Measurements from ENCODE around the gene NFATC1. TPM values are rescaled to one million over a fixed set of nuclear protein-coding genes. Genes with fewer than 3 reads are reported as not detected.

The NFATC1 gene
- total RNA-seq, 2 donors from 2014 or later: 27.6 to 40.8 TPM

- DNase-seq (ENCODE audit: low spot score) (no peak), ATAC-seq (ENCODE audit: insufficient number of reproducible peaks, low FRiP score, low read depth) (no peak)
- TF ChIP-seq CTCF (IDR thresholded peaks at IDR 0.05): no peak
- Histone ChIP-seq H3K27ac (no peak overlapping the region), H3K9me3 (no peaks in the 10 kb centered on the region), H3K36me3 (peaks cover 21% of the 10 kb centered on the region), H3K27me3 (replicated peaks; ENCODE audit: insufficient read depth) (no peaks in the 10 kb centered on the region), H3K4me3 (no peak overlapping the region), H3K4me1 (ENCODE audit: control insufficient read depth in 1 of 2, low read depth in 2 of 2) (peaks cover 7 to 18% of the 10 kb centered on the region in 2 donors)
These were observed 61.5 kb downstream of the NFATC1 start for GRCh38 chr18:79457239-79457638.

GRCh38 chr18:79457652-79458051 lies 61.9 kb downstream of the NFATC1 start:
- no peaks in the 10 kb centered on the region for H3K9me3 ChIP-seq
- H3K36me3 ChIP-seq: peaks cover 17% of the 10 kb centered on the region
- ATAC-seq (ENCODE audit: insufficient number of reproducible peaks, low FRiP score, low read depth) (no peak), DNase-seq (ENCODE audit: low spot score) (no peak)
- TF ChIP-seq CTCF (IDR thresholded peaks at IDR 0.05): no peak
- H3K27me3 ChIP-seq (replicated peaks; ENCODE audit: insufficient read depth): no peaks in the 10 kb centered on the region
- H3K4me1 ChIP-seq (ENCODE audit: control insufficient read depth in 1 of 2, low read depth in 2 of 2): peaks cover 7 to 18% of the 10 kb centered on the region in 2 donors
- H3K27ac ChIP-seq: no peak overlapping the region
- no peak overlapping the region for H3K4me3 ChIP-seq

- H3K27ac ChIP-seq: peak overlapping the region; percentile 10 to 68
- ATAC-seq (ENCODE audit: insufficient number of reproducible peaks, low FRiP score, low read depth): peak; percentile 75
- peak; percentile 26 for DNase-seq (ENCODE audit: low spot score)
- H3K4me1 ChIP-seq (ENCODE audit: control insufficient read depth in 1 of 2, low read depth in 2 of 2): peaks cover 7 to 18% of the 10 kb centered on the region in 2 donors
- peak overlapping the region; percentile 65 for H3K4me3 ChIP-seq
- no peaks in the 10 kb centered on the region for H3K9me3 ChIP-seq
- no peak for TF ChIP-seq CTCF (IDR thresholded peaks at IDR 0.05)
- H3K36me3 ChIP-seq: peaks cover 13% of the 10 kb centered on the region
- no peaks in the 10 kb centered on the region for H3K27me3 ChIP-seq (replicated peaks; ENCODE audit: insufficient read depth)
These were observed 62.6 kb downstream of the NFATC1 start for GRCh38 chr18:79458131-79458838.

- H3K4me3 ChIP-seq: peak overlapping the region; percentile 65
- DNase-seq (ENCODE audit: low spot score): no peak
- peaks cover 10% of the 10 kb centered on the region for H3K36me3 ChIP-seq
- peaks cover 7 to 18% of the 10 kb centered on the region in 2 donors for H3K4me1 ChIP-seq (ENCODE audit: control insufficient read depth in 1 of 2, low read depth in 2 of 2)
- no peak for ATAC-seq (ENCODE audit: insufficient number of reproducible peaks, low FRiP score, low read depth)
- H3K9me3 ChIP-seq: no peaks in the 10 kb centered on the region
- H3K27me3 ChIP-seq (replicated peaks; ENCODE audit: insufficient read depth): no peaks in the 10 kb centered on the region
- no peak for TF ChIP-seq CTCF (IDR thresholded peaks at IDR 0.05)
- peak overlapping the region; percentile 10 to 68 for H3K27ac ChIP-seq
These were observed 63.4 kb downstream of the NFATC1 start for GRCh38 chr18:79458917-79459803.

GRCh38 chr18:79459946-79460480 lies 64.3 kb downstream of the NFATC1 start:
- no peaks in the 10 kb centered on the region for H3K27me3 ChIP-seq (replicated peaks; ENCODE audit: insufficient read depth)
- H3K27ac ChIP-seq: no peak overlapping the region
- DNase-seq (ENCODE audit: low spot score) (no peak), ATAC-seq (ENCODE audit: insufficient number of reproducible peaks, low FRiP score, low read depth) (no peak)
- peaks cover 10% of the 10 kb centered on the region for H3K36me3 ChIP-seq
- H3K9me3 ChIP-seq: no peaks in the 10 kb centered on the region
- H3K4me3 ChIP-seq: no peak overlapping the region
- H3K4me1 ChIP-seq (ENCODE audit: control insufficient read depth in 1 of 2, low read depth in 2 of 2): peaks cover 7 to 18% of the 10 kb centered on the region in 2 donors
- TF ChIP-seq CTCF (IDR thresholded peaks at IDR 0.05): no peak
